ENCODE data around the gene CBLN4. TPM values are rescaled to one million over a fixed set of nuclear protein-coding genes. Genes with fewer than 3 reads are reported as not detected.

CBLN4 gene
- not detected in 2 replicates for total RNA-seq

GRCh38 chr20:56005389-56005715, at the start of gene CBLN4:
CBLN4 (minus strand) TSS chr20:56005519; CDS start chr20:56004171, 1,348 bp downstream.

Other genes starting within 250 kb of the CBLN4 start
- not detected in 2 replicates for gene MC3R, start 243.2 kb upstream of the CBLN4 start, total RNA-seq

Measured in bladder microvascular endothelial cell (primary cell).